SK-N-SH treated with all-trans-retinoic acid at 6 μM for 48 hours (cell line): ENCODE data around the gene PIKFYVE.

ENCODE experiments used
- ATAC-seq: fragments of 200-7000 bp; cut with Tn5 transposase; 3 replicates; pipeline ENCODE4 v1.9.1; 2020; ENCODE audit warnings: mild to moderate bottlenecking, moderate library complexity
- ARNTL ChIP-seq: fragments of 450-650 bp; formaldehyde crosslinking; IDR thresholded peaks from 2 replicates; pipeline ENCODE4 v1.5.0; 2020; ENCODE audit warnings: low read depth, mild to moderate bottlenecking, moderate library complexity, borderline replicate concordance
- BACH2 ChIP-seq: fragments of 250-450 bp; sonication (Bioruptor Pico); IDR thresholded peaks from 2 replicates; pipeline ENCODE4 v1.9.0; 2021; ENCODE audit warnings: mild to moderate bottlenecking, borderline replicate concordance
- CSDC2 ChIP-seq: fragments of 250-450 bp; sonication (Bioruptor Pico); IDR thresholded peaks from 2 replicates; pipeline ENCODE4 v1.5.0; 2020; ENCODE audit warnings: mild to moderate bottlenecking, moderate library complexity
- CSRNP3 ChIP-seq: fragments of 250-450 bp; sonication (Bioruptor Pico); IDR thresholded peaks from 2 replicates; pipeline ENCODE4 v1.5.1; 2021; ENCODE audit warnings: mild to moderate bottlenecking, moderate library complexity
- ESRRG ChIP-seq: fragments of 250-450 bp; sonication (Bioruptor Pico); IDR thresholded peaks from 2 replicates; pipeline ENCODE4 v1.6.1; 2021; ENCODE audit warnings: mild to moderate bottlenecking
- GLIS3 ChIP-seq: fragments of 250-450 bp; sonication (Bioruptor Pico); IDR thresholded peaks from 2 replicates; pipeline ENCODE4 v1.5.0; 2020; ENCODE audit warnings: mild to moderate bottlenecking, moderate library complexity
- ISL1 ChIP-seq: fragments of 250-450 bp; sonication (Bioruptor Pico); IDR thresholded peaks from 2 replicates; pipeline ENCODE4 v2.1.2; 2022; ENCODE audit warnings: mild to moderate bottlenecking, moderate library complexity
- POU6F1 ChIP-seq: fragments of 250-450 bp; sonication (Bioruptor Pico); IDR thresholded peaks from 2 replicates; pipeline ENCODE4 v1.8.0; 2021; ENCODE audit warnings: low read depth, mild to moderate bottlenecking, moderate library complexity, borderline replicate concordance
- PPARA ChIP-seq: fragments of 250-450 bp; sonication (Bioruptor Pico); IDR thresholded peaks from 2 replicates; pipeline ENCODE4 v1.5.0; 2020; ENCODE audit warnings: mild to moderate bottlenecking, borderline replicate concordance
- SNAI2 ChIP-seq: fragments of 250-450 bp; sonication (Bioruptor Pico); IDR thresholded peaks from 2 replicates; pipeline ENCODE4 v1.5.0; 2020; ENCODE audit warnings: mild to moderate bottlenecking, moderate library complexity
- TCF4 ChIP-seq: fragments of 250-450 bp; sonication (Bioruptor Pico); IDR thresholded peaks from 2 replicates; pipeline ENCODE4 v1.8.0; 2021; ENCODE audit warnings: mild to moderate bottlenecking, moderate library complexity, borderline replicate concordance
- TOX ChIP-seq: fragments of 250-450 bp; sonication (Bioruptor Pico); IDR thresholded peaks from 2 replicates; pipeline ENCODE4 v1.8.0; 2021; ENCODE audit warnings: mild to moderate bottlenecking, moderate library complexity, borderline replicate concordance
- TSHZ2 ChIP-seq: fragments of 250-450 bp; sonication (Bioruptor Pico); IDR thresholded peaks from 2 replicates; pipeline ENCODE4 v1.5.0; 2020; ENCODE audit warnings: mild to moderate bottlenecking, moderate library complexity
- ZFP3 ChIP-seq: fragments of 250-450 bp; sonication (Bioruptor Pico); IDR thresholded peaks from 2 replicates; pipeline ENCODE4 v1.5.0; 2020; ENCODE audit warnings: mild to moderate bottlenecking, moderate library complexity
- ZFP30 ChIP-seq: fragments of 450-650 bp; formaldehyde crosslinking; IDR thresholded peaks from 2 replicates; pipeline ENCODE4 v1.5.0; 2022; ENCODE audit warnings: mild to moderate bottlenecking, moderate library complexity
- ZNF565 ChIP-seq: fragments of 450-650 bp; formaldehyde crosslinking; conservative IDR thresholded peaks from 2 replicates; pipeline ENCODE4 v1.5.0; 2020; ENCODE audit warnings: low read depth, mild to moderate bottlenecking, moderate library complexity
- ZNF70 ChIP-seq: fragments of 450-650 bp; formaldehyde crosslinking; IDR thresholded peaks from 2 replicates; pipeline ENCODE4 v1.5.0; 2020; ENCODE audit warnings: mild to moderate bottlenecking, moderate library complexity
- ZNF8 ChIP-seq: fragments of 450-650 bp; formaldehyde crosslinking; IDR thresholded peaks from 2 replicates; pipeline ENCODE4 v1.5.0; 2020; ENCODE audit warnings: mild to moderate bottlenecking, moderate library complexity

PIKFYVE gene

GRCh38 chr2:208228476-208228875, 37.6 kb upstream of the PIKFYVE start (continued):
- no peak for TF ChIP-seq CSRNP3 (CRISPR knock-in tag)
- no peak for TF ChIP-seq CSDC2 (CRISPR knock-in tag)
- no peak for TF ChIP-seq ZNF565 (CRISPR knock-in tag)
- TF ChIP-seq PPARA (CRISPR knock-in tag) = no peak
- TF ChIP-seq ARNTL (CRISPR knock-in tag) = no peak
- no peak for TF ChIP-seq TCF4 (CRISPR knock-in tag)
- no peak for TF ChIP-seq BACH2 (CRISPR knock-in tag)
- TF ChIP-seq TOX = no peak
- TF ChIP-seq, all 23 proteins: peak for 0

- no peak for ATAC-seq
Measured at GRCh38 chr2:208234786-208235185, 31.3 kb upstream of the PIKFYVE start.

GRCh38 chr2:208235860-208236259, 30.2 kb upstream of the PIKFYVE start:
- no peak for ATAC-seq
- TF ChIP-seq CSDC2 (CRISPR knock-in tag) = no peak
- no peak for TF ChIP-seq ZFP3 (CRISPR knock-in tag)
- TF ChIP-seq ARNTL (CRISPR knock-in tag) = no peak
- TF ChIP-seq ESRRG (CRISPR knock-in tag) = no peak
- no peak for TF ChIP-seq BACH2 (CRISPR knock-in tag)
- no peak for TF ChIP-seq ZNF565 (CRISPR knock-in tag)
- no peak for TF ChIP-seq TCF4 (CRISPR knock-in tag)
- TF ChIP-seq ZNF70 (CRISPR knock-in tag) = no peak
- no peak for TF ChIP-seq ISL1
- TF ChIP-seq POU6F1 = no peak
- no peak for TF ChIP-seq GLIS3 (CRISPR knock-in tag)
- no peak for TF ChIP-seq TSHZ2
- TF ChIP-seq TOX = no peak
- TF ChIP-seq CSRNP3 (CRISPR knock-in tag) = no peak
- no peak for TF ChIP-seq ZFP30 (CRISPR knock-in tag)

More at GRCh38 chr2:208234786-208235185, 31.3 kb upstream of the PIKFYVE start:
- TF ChIP-seq ESRRG (CRISPR knock-in tag) (no peak), ISL1 (no peak), ZFP30 (CRISPR knock-in tag) (no peak), ZNF8 (CRISPR knock-in tag) (no peak)
- TF ChIP-seq, all 23 proteins: peak for 0

- ATAC-seq = no peak
- TF ChIP-seq TSHZ2 (no peak), SNAI2 (CRISPR knock-in tag) (no peak), CSDC2 (CRISPR knock-in tag) (no peak), ZNF8 (CRISPR knock-in tag) (no peak)
Measured at GRCh38 chr2:208239770-208240493, 26.1 kb upstream of the PIKFYVE start.
